Smooth muscle cell (in vitro differentiated cells): Measurements from ENCODE around the gene ADIRF. TPM values are rescaled to one million over a fixed set of nuclear protein-coding genes. Genes with fewer than 3 reads are reported as not detected.
"Not testable (repeated sequence)": the region's sequence is repeated elsewhere in the genome, so short reads cannot be mapped to it uniquely, and the experiment has no call there.

ENCODE experiments used
- DNase-seq: peaks from one replicate; lab custom pipeline; 2025; ENCODE audit not compliant: unreplicated experiment; lab: John Stamatoyannopoulos, UW
- H2AFZ ChIP-seq: fragments of 200-600 bp; sonication (generic); 2 replicates; pipeline ENCODE4 v1.6.0; 2016; ENCODE audit warnings: antibody characterized with exemption, low read depth, mild to moderate bottlenecking
- H3F3A ChIP-seq: fragments of 200-600 bp; sonication (generic); 2 replicates; pipeline ENCODE4 v1.6.0; 2017; ENCODE audit warnings: antibody characterized with exemption, low read depth
- H3K27ac ChIP-seq: fragments of 200-600 bp; sonication (generic); 2 replicates; pipeline ENCODE4 v1.5.1; 2016; ENCODE audit warnings: low read depth, mild to moderate bottlenecking
- H3K27me3 ChIP-seq: fragments of 200-600 bp; sonication (generic); 2 replicates; pipeline ENCODE4 v1.6.1; 2016; ENCODE audit warnings: low read depth, mild to moderate bottlenecking
- H3K36me3 ChIP-seq: fragments of 200-600 bp; sonication (generic); 2 replicates; pipeline ENCODE4 v1.5.1; 2016; ENCODE audit warnings: low read depth
- H3K4me1 ChIP-seq: fragments of 200-600 bp; sonication (generic); 2 replicates; pipeline ENCODE4 v1.5.1; 2016; ENCODE audit warnings: low read depth
- H3K4me2 ChIP-seq: fragments of 200-600 bp; sonication (generic); 2 replicates; pipeline ENCODE4 v1.6.0; 2016; ENCODE audit warnings: mild to moderate bottlenecking
- H3K4me3 ChIP-seq: fragments of 200-600 bp; sonication (generic); 2 replicates; pipeline ENCODE4 v1.5.1; 2016; ENCODE audit warnings: mild to moderate bottlenecking
- H3K79me2 ChIP-seq: fragments of 200-600 bp; sonication (generic); 2 replicates; pipeline ENCODE4 v1.6.0; 2016; ENCODE audit warnings: low read depth, mild to moderate bottlenecking
- H3K9ac ChIP-seq: fragments of 200-600 bp; sonication (generic); 2 replicates; pipeline ENCODE4 v1.6.0; 2016; ENCODE audit warnings: low read depth
- H3K9me3 ChIP-seq: fragments of 200-600 bp; sonication (generic); replicated peaks from 2 replicates; pipeline ENCODE4 v1.5.1; 2016; ENCODE audit warnings: low read depth
- H4K20me1 ChIP-seq: fragments of 200-600 bp; sonication (generic); 2 replicates; pipeline ENCODE4 v1.6.0; 2016; ENCODE audit warnings: low read depth
- CTCF ChIP-seq: fragments of 200-600 bp; sonication (generic); IDR thresholded peaks from 2 replicates; pipeline ENCODE4 v1.5.1; 2017; ENCODE audit warnings: borderline replicate concordance, mild to moderate bottlenecking, antibody characterized with exemption; ENCODE audit not compliant: insufficient read depth, poor library complexity, severe bottlenecking
- WGBS: methylation state at CpG from one replicate; pipeline ENCODE4 v1.1.7; 2016; ENCODE audit warnings: low lambda C conversion rate; 5-methylcytosine and 5-hydroxymethylcytosine counted together
- polyA plus RNA-seq: library from polyadenylated mRNA; unstranded; fragments of >200 nt; fragmentation: Nextera tagmentation; extraction: Ambion mirVana; gene quantifications from 2 replicates; pipeline ENCODE4 v1.2.1, GENCODE V29; 2016
- total RNA-seq: library from RNA; depleted of rRNA; stranded (reverse); fragments of >200 nt; gene quantifications from 2 replicates; pipeline ENCODE4 v1.2.3, GENCODE V29; 2014

The ADIRF gene
- total and polyA plus RNA-seq, 2 experiments from 2014 or later: 0.99 TPM; not detected in 1

- WGBS: 94% methylated on average over 5 of the region's 5 CpGs
- Histone ChIP-seq H3F3A (peaks cover 13% of the 10 kb centered on the region), H4K20me1 (no peaks in the 10 kb centered on the region), H2AFZ (no peak overlapping the region), H3K27me3 (no peaks in the 10 kb centered on the region), H3K4me3 (no peak overlapping the region), H3K36me3 (no peaks in the 10 kb centered on the region), H3K79me2 (no peaks in the 10 kb centered on the region), H3K27ac (no peak overlapping the region), H3K4me2 (no peak overlapping the region), H3K4me1 (peaks cover 4% of the 10 kb centered on the region), H3K9ac (no peak overlapping the region), H3K9me3 (no peaks in the 10 kb centered on the region)
- DNase-seq: no peak
- TF ChIP-seq CTCF: no peak
These were observed 13.4 kb downstream of the ADIRF start for GRCh38 chr10:86981716-86982115.

- H3F3A ChIP-seq, H4K20me1 ChIP-seq, H3K4me1 ChIP-seq, H3K9ac ChIP-seq, H3K27ac ChIP-seq, H3K9me3 ChIP-seq, H3K79me2 ChIP-seq, H2AFZ ChIP-seq, H3K36me3 ChIP-seq, H3K4me2 ChIP-seq, H3K27me3 ChIP-seq, H3K4me3 ChIP-seq, DNase-seq: not testable (repeated sequence)
- WGBS: 92% methylated on average over 4 of the region's 4 CpGs
These were observed 16.2 kb downstream of the ADIRF start for GRCh38 chr10:86984498-86984897.

- no peak for TF ChIP-seq CTCF
- Histone ChIP-seq H3K79me2 (no peaks in the 10 kb centered on the region), H2AFZ (no peak overlapping the region), H3K36me3 (no peaks in the 10 kb centered on the region), H4K20me1 (no peaks in the 10 kb centered on the region), H3K4me1 (no peaks in the 10 kb centered on the region), H3K4me3 (no peak overlapping the region), H3K27ac (no peak overlapping the region), H3K4me2 (no peak overlapping the region), H3F3A (no peaks in the 10 kb centered on the region), H3K27me3 (no peaks in the 10 kb centered on the region), H3K9me3 (no peaks in the 10 kb centered on the region), H3K9ac (no peak overlapping the region)
- WGBS: 69% methylated on average over 1 of the region's 1 CpG
- no peak for DNase-seq
These were observed 20.2 kb downstream of the ADIRF start for GRCh38 chr10:86988520-86988919.

GRCh38 chr10:86991362-86991761, 23.1 kb downstream of the ADIRF start:
- DNase-seq, H3K4me1 ChIP-seq, H3K4me3 ChIP-seq, H3K4me2 ChIP-seq, H3K9me3 ChIP-seq, H3K27ac ChIP-seq, H2AFZ ChIP-seq, H3K79me2 ChIP-seq, H4K20me1 ChIP-seq, H3K27me3 ChIP-seq, H3K9ac ChIP-seq, H3F3A ChIP-seq, H3K36me3 ChIP-seq: not testable (repeated sequence)
- WGBS: 45% methylated on average over 3 of the region's 12 CpGs

GRCh38 chr10:86992456-86992855, 24.2 kb downstream of the ADIRF start:
- Histone ChIP-seq H3K27me3 (no peaks in the 10 kb centered on the region), H3K4me1 (no peaks in the 10 kb centered on the region), H4K20me1 (no peaks in the 10 kb centered on the region), H3K27ac (no peak overlapping the region), H3K4me2 (no peak overlapping the region), H3K9ac (no peak overlapping the region), H3K79me2 (no peaks in the 10 kb centered on the region), H3F3A (no peaks in the 10 kb centered on the region), H2AFZ (no peak overlapping the region), H3K36me3 (no peaks in the 10 kb centered on the region), H3K4me3 (no peak overlapping the region), H3K9me3 (no peaks in the 10 kb centered on the region)
- DNase-seq: no peak
- no peak for TF ChIP-seq CTCF
